Activated naive CD8-positive, alpha-beta T cell treated with anti-CD3 and anti-CD28 coated beads, Interleukin-2, amount 50 U/mL, for 24 hours (primary cell): ENCODE data around the gene FGB.

Experiments
- ATAC-seq: fragments of 150-1000 bp; cut with Tn5 transposase; one replicate; pipeline ENCODE4 v1.10.0; 2021
- DNase-seq: peaks from one replicate; pipeline ENCODE4 v3.0.0; 2021
- H3K27ac Mint-ChIP-seq: one replicate; pipeline ENCODE4 v1.8.0; 2021; ENCODE audit warnings: mild to moderate bottlenecking, mixed read lengths
- H3K27me3 Mint-ChIP-seq: one replicate; pipeline ENCODE4 v1.8.0; 2021; ENCODE audit warnings: mixed read lengths
- H3K36me3 Mint-ChIP-seq: one replicate; pipeline ENCODE4 v1.8.0; 2021; ENCODE audit warnings: low read depth, mixed read lengths
- H3K4me1 Mint-ChIP-seq: one replicate; pipeline ENCODE4 v1.8.0; 2021; ENCODE audit warnings: mixed read lengths
- H3K4me3 Mint-ChIP-seq: one replicate; pipeline ENCODE4 v1.8.0; 2021; ENCODE audit warnings: mild to moderate bottlenecking, moderate library complexity, mixed read lengths
- H3K9me3 Mint-ChIP-seq: one replicate; pipeline ENCODE4 v1.8.0; 2021; ENCODE audit warnings: mixed read lengths

Gene FGB

GRCh38 chr4:154615211-154615610 lies 52.4 kb downstream of the FGB start:
- Mint-ChIP-seq H3K27ac (no peak overlapping the region), H3K27me3 (peaks cover 7% of the 10 kb centered on the region)
- no peak for DNase-seq

GRCh38 chr4:154616287-154616686 lies 53.5 kb downstream of the FGB start:
- Mint-ChIP-seq H3K27ac (no peak overlapping the region), H3K4me1 (peaks cover 6% of the 10 kb centered on the region), H3K36me3 (no peaks in the 10 kb centered on the region), H3K27me3 (peaks cover 2% of the 10 kb centered on the region), H3K4me3 (no peak overlapping the region), H3K9me3 (no peaks in the 10 kb centered on the region)
- DNase-seq (no peak), ATAC-seq (no peak)

More at GRCh38 chr4:154615211-154615610, 52.4 kb downstream of the FGB start:
- Mint-ChIP-seq H3K4me3 (no peak overlapping the region), H3K9me3 (no peaks in the 10 kb centered on the region), H3K36me3 (no peaks in the 10 kb centered on the region), H3K4me1 (peaks cover 6% of the 10 kb centered on the region)
- ATAC-seq = no peak

- H3K27me3 Mint-ChIP-seq = peaks cover 2% of the 10 kb centered on the region
- no peak overlapping the region for H3K27ac Mint-ChIP-seq
- no peaks in the 10 kb centered on the region for H3K9me3 Mint-ChIP-seq
- no peak overlapping the region for H3K4me3 Mint-ChIP-seq
- no peaks in the 10 kb centered on the region for H3K36me3 Mint-ChIP-seq
- no peak for ATAC-seq
- peaks cover 6% of the 10 kb centered on the region for H3K4me1 Mint-ChIP-seq
- DNase-seq = no peak
Measured at GRCh38 chr4:154616731-154617130, 53.9 kb downstream of the FGB start.

- DNase-seq (no peak), ATAC-seq (no peak)
- Mint-ChIP-seq H3K4me1 (peaks cover 6% of the 10 kb centered on the region), H3K36me3 (no peaks in the 10 kb centered on the region), H3K27ac (no peak overlapping the region), H3K9me3 (no peaks in the 10 kb centered on the region), H3K27me3 (peaks cover 2% of the 10 kb centered on the region), H3K4me3 (no peak overlapping the region)
Measured at GRCh38 chr4:154617820-154618317, 55.1 kb downstream of the FGB start.

- H3K27me3 Mint-ChIP-seq = peaks cover 3% of the 10 kb centered on the region
- peak; percentile 61 for ATAC-seq
- no peaks in the 10 kb centered on the region for H3K36me3 Mint-ChIP-seq
- H3K4me3 Mint-ChIP-seq = no peak overlapping the region
- no peaks in the 10 kb centered on the region for H3K9me3 Mint-ChIP-seq
- H3K4me1 Mint-ChIP-seq = peaks cover 6% of the 10 kb centered on the region
- no peak overlapping the region for H3K27ac Mint-ChIP-seq
- peak; percentile 62 for DNase-seq
Measured at GRCh38 chr4:154618708-154619315, 56.0 kb downstream of the FGB start.

GRCh38 chr4:154620111-154620510 lies 57.3 kb downstream of the FGB start:
- Mint-ChIP-seq H3K27ac (no peak overlapping the region), H3K27me3 (peaks cover 4% of the 10 kb centered on the region), H3K4me1 (peaks cover 6% of the 10 kb centered on the region), H3K4me3 (no peak overlapping the region), H3K9me3 (no peaks in the 10 kb centered on the region), H3K36me3 (no peaks in the 10 kb centered on the region)
- ATAC-seq (no peak), DNase-seq (no peak)
